Loucy (cell line): Measurements from ENCODE around the gene RIPK3.

Experiments
- EZH2phosphoT487 ChIP-seq: fragments of 200-600 bp; IDR thresholded peaks from 2 replicates; pipeline ENCODE4 v1.6.1; 2018; ENCODE audit warnings: antibody characterized with exemption, mild to moderate bottlenecking, moderate library complexity, borderline replicate concordance
- TF ChIP-seq, protein P1 (sequence below): fragments of 200-600 bp; sonication (generic); conservative IDR thresholded peaks from 2 replicates; pipeline ENCODE4 v1.5.1; 2014; ENCODE audit warnings: mild to moderate bottlenecking, antibody characterized with exemption, low read length

DNA sequence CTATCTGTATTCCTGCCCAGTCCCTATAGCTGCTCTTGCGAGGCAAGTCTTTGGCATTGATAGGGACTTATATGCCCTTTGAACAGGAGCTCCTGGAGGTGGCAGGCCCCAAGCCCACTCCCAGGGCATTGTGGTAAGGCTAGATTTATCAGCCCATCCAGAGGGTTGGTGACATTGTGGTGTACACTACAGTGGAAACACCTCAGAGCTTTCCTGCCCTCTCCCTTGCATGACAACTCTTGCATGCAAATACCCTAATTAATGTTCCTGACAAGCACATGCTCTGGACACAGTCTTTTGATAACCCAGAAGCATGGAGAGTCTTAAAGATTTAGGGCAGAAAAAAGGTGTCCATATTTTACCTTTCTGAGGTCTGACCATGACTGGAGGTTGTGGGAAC, 815 bp upstream of the RIPK3 start:
- TF ChIP-seq, protein P1, sequence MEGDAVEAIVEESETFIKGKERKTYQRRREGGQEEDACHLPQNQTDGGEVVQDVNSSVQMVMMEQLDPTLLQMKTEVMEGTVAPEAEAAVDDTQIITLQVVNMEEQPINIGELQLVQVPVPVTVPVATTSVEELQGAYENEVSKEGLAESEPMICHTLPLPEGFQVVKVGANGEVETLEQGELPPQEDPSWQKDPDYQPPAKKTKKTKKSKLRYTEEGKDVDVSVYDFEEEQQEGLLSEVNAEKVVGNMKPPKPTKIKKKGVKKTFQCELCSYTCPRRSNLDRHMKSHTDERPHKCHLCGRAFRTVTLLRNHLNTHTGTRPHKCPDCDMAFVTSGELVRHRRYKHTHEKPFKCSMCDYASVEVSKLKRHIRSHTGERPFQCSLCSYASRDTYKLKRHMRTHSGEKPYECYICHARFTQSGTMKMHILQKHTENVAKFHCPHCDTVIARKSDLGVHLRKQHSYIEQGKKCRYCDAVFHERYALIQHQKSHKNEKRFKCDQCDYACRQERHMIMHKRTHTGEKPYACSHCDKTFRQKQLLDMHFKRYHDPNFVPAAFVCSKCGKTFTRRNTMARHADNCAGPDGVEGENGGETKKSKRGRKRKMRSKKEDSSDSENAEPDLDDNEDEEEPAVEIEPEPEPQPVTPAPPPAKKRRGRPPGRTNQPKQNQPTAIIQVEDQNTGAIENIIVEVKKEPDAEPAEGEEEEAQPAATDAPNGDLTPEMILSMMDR, result no peak
- TF ChIP-seq EZH2phosphoT487, result no peak
